DMS153 treated with DMSO at 0.1 percent for 48 hours (cell line): ENCODE data around the gene TMBIM6.
"Not testable (repeated sequence)": the region's sequence is repeated elsewhere in the genome, so short reads cannot be mapped to it uniquely, and the experiment has no call there.

Source experiments
- DNase-seq: peaks from one replicate; lab custom pipeline; 2025; ENCODE audit not compliant: unreplicated experiment; lab: John Stamatoyannopoulos, UW

Gene TMBIM6, protein sequence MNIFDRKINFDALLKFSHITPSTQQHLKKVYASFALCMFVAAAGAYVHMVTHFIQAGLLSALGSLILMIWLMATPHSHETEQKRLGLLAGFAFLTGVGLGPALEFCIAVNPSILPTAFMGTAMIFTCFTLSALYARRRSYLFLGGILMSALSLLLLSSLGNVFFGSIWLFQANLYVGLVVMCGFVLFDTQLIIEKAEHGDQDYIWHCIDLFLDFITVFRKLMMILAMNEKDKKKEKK

DNA sequence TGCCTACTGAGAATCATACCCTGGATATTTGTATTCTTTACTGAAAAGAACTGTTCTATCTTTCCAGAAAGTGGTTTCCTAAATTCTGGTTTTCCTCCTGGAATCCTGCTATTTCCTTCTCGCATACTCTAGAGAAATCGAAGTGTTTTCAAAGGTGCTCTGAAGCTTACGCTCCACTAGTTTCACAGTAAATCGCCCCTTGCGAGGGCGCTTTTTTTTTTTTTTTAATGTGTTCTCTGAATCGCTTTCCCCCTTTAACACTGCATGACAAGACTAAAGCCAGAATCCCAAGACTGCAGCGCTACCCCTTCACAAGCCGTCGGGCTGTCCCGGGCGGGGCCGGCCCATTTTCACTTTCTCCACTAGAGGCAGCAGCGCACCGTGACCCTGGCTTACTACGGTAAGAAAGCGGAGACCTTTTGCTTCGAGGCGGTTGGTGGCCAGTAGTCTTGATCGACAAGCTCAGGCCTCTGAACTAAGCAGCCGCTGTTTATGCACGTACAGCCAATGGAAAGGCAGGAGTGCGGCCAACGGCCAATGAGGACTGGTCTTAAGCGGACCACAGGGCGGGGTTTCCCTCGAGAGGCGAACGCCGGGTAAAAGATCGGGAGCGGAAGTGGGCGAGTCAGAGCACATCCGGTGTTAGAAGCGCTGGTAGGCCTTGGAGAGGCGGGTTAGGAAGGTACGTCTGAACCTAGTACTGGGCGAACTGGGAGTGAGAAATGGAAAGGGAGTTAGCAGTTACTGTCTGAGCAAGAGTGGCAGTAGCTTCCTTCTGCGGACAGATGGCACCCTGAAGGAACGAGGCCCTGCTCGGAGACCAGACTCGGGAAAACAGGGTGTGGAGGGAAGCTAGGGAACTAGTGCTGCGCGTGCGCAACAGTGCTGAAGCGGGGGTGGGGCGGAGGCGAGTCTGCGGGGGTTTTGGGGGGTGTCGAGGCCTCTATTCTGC lies at the start of gene TMBIM6:
Gene TMBIM6 (plus strand): TSS at position 628 of the 952 bp plus-strand sequence. CDS start 10,937 bp downstream, outside the sequence.
- peak; percentile 99 for DNase-seq

DNA sequence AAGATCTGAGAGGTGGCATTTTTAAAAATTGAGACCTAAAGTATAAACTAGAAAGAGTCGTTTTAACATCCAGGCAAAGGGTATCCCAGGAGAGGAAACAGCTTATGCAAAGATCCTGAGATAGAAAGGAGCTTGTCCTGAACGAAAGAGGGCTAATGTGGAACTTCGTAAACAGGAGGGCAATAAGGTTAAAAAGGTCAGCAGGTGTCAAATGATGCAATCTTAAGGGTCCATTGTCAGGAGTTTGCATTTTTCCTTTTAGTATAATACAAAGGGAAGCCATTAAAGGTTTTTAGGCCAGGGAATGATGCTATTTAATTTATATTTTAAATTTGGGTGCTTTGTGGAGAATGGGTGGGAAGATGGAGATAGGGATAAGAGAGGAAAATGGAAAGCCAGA lies 48.5 kb upstream of the TMBIM6 start:
- DNase-seq: no peak

DNA sequence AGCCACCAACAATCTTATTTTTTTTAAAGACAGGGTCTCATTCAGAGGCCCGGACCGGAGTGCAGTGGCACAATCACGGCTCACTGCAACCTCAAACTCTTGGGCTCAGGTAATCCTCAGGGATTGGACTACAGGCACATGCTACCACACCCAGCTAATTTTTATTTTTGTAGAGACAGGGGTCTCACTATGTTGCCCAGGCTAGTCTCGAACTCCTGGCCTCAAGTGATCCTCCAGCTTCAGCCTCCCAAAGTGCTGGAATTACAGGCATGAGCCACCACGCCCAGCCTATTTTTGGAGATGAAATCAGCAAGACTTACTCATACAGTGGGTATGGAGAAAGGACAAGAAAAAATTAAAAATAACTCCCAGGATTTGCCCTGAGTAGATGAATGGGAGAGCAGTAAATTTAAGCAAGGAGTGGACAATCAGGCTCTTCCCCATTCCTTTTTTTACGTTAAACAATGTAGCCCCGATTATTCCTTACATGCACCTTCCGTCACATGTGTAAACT lies 47.4 kb upstream of the TMBIM6 start:
- no peak for DNase-seq

DNA sequence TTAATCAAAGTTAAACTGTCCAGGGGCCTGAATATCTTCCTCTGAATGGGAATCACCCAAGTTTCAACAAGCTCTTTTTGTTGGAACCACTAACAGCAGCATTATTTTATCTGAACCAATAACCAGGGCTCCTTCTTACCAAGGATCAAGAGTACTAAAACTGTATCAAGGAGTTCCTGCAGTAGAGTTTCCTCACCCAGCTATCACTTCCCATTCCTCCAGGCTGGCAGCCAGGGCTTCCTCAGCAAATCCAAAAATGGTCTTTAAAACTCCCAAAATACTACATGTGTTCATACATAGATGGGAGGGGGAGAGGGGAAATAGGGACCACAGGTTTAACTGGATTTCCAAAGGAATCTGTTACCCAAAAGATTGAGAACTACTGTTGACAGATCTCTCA lies 44.6 kb upstream of the TMBIM6 start:
- no peak for DNase-seq

DNA sequence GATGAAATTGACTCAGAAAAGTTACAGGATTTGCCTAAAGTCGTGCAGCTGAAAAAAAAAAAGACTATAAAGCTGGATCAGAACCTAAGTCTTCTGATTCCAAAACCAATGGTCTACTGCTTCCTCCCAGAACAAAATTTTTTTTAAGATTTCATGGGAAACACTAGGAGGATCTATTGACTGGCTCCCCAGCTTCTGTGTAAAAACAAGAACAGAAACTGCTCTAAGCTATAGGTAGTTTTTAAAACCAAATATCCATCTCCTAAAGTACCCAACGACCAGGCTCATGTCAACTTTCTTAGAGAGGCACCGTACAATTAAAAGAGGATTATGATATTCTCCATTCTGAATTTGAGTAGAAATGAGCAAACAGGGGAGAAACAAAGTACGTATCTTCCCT lies 43.5 kb upstream of the TMBIM6 start:
- DNase-seq: no peak

DNA sequence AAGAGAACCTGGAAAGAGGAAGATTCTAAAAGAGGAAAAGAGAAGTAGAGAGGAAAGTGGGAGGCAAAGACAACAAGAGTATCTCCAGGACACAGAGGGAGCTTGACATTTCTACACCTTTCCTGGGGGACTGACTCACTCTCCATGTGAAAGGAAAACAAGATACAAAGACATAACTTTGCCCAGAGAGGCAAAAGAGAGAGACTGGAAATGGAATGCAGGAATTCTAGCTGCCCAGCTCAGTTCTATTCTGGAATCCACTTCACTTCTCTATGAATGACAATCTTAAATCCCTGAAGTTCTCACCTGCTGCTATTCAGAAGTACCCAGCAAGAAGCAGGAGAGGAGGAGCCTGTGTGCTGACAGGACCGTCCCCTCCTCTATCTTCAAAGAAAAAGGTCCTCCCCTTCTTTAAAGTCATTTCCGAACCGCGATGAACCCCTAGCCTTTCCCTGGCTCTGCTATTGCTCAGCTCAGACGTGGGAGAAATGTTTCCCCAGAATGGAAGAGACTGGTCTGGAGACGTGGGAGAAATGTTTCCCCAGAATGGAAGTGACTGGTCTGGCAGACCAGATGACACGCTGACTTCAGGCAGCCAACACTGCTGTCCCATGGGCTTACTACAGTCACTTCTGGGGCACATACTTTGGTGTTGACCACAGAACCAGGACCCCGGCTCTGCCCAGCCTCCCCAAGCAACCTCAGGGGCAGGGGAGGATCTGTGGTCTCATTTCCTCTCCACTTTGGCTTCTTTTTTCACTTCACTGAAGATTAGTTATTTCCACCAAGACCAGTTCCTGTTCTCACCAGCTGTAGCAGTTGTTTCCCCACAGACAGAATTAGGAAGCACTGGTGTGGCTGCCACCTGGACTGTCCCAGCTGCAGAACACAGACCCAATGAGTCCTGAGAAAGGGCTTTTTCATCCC lies 42.5 kb upstream of the TMBIM6 start:
- DNase-seq: no peak

DNA sequence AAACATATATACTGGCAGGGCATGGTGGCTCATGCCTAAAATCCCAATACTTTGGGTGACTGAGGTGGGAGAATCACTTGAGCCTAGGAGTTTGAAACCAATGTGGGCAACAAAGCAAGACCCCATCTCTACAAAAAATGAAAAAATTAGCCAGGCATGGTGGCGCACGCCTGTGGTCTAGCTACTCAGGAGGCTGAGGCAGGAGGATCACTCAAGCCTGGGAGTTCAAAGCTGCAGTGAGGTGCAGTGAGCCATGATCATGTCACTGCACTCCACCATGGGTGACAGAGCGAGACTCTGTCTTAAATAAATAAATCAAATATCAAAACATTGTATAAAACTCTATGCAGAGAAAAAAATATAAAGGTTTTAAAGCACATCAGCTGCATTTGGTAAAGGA lies 39.3 kb upstream of the TMBIM6 start:
- DNase-seq: no peak

DNA sequence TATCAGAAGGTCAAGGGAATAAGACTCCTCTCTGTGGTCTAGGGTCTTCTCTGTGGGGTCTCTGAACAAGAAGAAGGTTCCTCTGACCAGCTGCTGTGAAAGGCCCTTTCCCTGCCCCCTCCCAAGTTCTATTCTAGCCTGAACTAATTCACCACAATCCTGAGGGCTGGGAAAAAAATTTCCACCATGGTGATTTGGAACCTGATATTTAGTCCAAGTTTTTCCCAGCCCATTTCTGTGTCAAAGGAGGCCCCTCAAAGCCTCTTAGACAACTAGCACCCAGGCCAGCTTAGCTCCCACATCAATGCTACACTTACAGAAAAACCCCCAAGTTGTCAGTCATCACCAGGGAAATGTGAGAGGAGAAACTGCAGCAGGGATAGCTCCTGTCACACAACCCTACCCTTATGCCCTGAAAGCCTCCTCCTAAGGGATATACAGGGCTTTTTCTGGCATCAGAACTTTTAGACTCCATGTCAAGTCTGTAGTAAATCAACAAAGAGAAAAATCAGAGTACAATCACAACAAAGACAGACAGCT lies 38.6 kb upstream of the TMBIM6 start:
- no peak for DNase-seq

DNA sequence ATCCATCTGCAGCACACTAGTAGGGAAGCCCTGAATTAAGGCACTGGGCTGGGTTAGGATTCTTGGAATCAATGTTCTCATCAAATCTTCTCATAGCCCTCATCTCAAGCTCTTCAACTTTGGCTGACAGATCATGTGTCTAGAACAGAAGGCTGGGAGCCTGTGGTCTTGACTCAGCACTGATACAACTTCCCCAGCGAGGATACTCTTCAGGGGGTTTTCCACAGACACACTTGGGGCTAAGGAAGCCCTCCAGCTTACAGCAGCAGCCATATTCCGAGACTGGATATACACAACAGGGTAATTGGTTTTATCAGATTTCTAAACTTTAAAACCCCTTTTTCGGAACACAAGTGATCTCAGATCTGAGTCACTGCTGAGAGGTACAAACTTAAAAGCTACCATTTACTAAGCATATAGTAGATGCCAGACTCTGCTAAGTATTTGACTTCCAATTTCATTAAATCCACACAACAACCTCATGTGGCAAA lies 37.7 kb upstream of the TMBIM6 start:
- DNase-seq: no peak

DNA sequence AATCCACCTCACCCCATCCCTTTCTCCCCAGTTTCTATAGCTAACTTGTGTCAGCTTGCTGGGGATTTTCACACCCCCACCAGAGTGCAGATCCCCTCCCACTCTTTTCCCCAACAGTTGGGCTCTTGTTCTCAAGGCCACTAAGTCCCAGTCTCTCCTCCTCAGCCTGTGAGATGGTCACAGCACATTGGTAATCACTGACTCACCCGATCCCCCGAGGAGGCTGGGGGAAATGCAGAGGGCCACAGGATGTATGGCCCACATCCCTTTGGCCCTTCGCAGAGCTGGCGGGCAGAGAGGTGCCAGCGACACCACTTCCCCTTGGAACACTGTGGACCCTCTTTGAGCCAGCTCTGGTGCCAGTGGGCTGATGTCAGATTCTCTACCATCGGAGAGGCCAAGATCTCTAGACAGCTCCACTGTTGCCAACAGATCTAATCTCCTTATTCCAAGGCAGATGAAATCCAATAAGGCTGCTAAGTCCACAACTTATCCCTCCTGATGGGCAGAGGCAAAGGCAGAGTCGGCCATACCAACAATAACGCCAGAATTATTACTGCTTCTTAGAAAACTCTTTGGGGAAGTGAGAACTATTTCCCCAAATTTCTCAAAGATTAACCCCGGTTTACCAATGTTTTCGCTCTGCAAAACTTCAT lies 35.8 kb upstream of the TMBIM6 start:
- no peak for DNase-seq

DNA sequence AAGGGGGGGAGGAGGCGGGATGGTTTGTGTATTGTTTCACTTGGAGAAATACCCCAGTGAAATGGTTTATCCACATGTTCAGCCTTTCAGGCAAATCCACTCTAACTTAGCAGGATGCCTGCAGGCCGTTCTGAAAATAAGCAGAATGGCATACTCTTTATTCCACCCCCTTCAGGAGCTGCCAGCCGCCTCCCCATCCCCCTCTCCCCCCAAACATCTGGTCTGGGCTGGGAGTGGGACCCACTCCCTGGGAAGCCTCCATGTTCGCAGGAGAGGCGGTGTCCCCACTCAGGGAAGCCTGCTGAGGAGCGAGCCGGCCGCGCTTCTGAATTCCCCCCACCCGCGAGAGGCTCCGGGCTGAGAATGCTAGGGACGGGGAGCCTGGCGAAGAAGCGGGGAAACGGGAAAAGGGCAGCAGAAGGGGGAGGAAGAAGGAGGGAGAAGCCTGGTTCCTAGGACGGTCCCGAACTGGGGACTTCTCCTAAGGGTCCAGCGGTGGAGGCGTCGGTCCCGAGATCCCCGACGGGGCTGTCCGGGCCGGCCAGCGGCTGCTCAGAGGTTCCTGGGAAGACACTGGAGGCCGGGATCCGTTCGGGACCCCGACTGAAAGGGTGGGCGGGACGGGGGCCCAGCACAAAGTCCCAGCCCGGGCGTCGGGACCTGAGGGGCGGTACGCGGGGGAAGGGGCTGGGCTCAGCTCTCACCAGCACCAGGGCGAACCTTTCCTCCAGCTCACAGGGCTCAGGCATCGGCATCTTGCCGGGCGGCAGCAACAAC lies 34.8 kb upstream of the TMBIM6 start:
- DNase-seq: no peak

DNA sequence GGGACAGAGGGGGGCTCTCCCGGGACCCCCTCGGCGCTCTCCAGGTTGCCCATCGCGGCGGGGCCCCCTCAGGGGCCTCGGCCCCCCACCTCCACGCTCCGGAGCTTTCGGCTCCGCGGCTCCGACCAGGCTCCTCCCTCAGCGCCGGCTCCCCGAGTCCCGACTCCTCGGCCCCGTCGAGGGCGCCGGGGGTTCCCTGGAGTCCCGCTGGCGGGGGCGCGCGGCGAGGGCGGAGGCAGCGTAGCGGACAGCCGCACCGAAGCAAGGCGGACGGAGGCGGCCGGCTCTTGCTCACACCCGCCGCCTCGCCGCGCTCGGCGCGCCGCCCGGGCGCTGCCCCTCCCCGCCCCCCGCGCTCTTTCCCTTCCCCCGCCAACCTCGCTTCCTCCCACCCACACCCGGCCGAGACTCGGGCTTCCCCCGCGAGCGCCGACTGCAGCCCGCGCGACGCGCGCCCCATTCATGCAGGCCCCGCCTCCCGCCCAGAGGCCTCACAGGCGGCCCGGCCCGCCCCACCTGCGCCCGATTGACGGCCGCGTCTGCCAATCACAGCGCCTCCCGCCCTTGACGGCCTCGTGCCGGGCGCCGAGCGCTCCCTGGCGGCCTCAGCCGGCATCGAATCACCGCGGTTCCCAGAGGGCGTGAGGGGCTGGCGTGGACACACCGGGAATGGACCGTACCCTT lies 34.1 kb upstream of the TMBIM6 start, which contains the start of gene FMNL3:
Gene FMNL3 (minus strand): TSS at position 278 of the 684 bp plus-strand sequence. CDS start 225 bp downstream, at position 53.
- peak; percentile 81 for DNase-seq

DNA sequence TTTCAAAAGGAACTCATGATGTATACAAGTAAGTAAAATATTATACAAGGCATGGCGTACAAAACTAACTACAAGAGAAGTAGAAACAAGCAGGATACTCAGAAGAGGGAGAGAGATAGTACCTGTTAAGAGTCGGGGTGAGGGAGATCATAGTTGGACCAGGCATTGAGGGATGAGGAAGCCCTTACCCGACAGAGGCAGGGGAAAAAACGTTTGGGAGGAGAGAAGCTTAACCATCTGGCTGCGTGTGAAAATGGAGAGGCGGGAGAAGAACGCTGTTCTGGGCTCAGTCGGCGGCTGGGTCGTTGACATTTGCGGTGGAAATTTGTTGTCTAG lies 33.6 kb upstream of the TMBIM6 start:
- no peak for DNase-seq

DNA sequence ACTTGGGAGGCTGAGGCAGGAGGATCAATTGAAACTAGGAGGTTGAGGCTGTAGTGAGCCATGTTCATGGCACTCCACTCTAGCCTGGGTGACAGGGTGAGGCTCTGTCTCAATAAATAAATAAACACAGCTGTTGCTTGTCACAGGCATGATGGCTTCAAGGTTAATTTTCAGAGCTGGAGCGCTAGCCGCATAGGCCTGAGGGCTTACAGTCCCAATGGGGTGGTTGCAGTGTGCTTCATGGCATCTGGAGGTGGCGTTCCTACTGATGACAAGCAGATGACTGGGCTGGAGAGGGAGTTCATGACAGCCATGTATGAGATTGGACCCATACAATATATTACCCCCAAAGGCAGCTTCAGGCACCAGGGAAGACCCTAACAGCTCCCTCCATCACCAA lies 32.5 kb upstream of the TMBIM6 start:
- DNase-seq: no peak

DNA sequence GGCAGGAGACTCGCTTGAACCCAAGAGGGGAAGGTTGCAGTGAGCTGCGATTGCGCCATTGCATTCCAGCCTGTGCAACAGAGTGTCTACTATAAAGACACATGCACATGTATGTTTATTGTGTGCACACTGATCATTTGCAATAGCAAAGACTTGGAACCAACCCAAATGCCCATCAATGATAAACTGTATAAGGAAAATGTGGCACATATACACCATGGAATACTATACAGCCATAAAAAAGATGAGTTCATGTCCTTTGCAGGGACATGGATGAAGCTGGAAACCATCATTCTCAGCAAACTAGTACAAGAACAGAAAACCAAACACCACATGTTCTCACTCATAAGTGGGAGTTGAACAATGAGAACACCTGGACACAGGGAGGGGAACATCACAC lies 27.4 kb upstream of the TMBIM6 start:
- DNase-seq: not testable (repeated sequence)

DNA sequence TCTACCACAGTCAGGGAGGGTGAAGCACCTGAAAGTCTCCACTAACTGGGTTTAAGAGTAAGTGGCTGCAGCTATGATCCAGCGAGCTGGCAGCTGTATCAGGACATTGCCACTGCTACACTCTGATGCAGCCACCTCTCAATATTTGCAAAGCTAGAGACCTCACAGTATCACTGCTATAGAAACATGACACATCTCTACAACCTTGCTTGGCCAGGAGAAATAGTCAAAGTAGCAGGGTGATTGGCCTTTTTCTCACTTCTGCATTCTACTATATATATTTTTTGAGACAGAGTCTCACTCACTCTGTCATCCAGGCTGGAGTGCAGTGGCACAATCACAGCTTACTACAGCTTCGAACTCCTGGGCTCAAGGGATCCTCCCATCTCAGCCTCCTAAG lies 24.8 kb upstream of the TMBIM6 start:
- no peak for DNase-seq

DNA sequence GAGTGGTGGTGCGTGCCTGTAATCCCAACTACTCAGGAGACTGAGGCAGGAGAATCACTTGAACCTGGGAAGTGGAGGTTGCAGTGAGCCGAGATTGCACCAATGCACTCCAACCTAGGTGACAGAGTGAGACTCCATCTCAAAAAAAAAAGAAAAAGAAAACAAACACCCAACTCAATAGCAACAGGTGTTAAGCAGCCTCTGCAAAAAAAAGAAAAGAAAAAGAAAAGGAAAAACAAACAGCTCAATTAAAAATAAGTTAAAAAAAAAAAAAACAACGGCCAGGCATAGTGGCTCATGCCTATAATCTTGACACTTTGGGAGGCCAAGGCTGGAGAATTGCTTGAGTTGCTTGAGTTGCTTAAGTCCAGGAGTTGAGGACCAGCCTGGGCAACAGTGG lies 23.6 kb upstream of the TMBIM6 start:
- DNase-seq: not testable (repeated sequence)

DNA sequence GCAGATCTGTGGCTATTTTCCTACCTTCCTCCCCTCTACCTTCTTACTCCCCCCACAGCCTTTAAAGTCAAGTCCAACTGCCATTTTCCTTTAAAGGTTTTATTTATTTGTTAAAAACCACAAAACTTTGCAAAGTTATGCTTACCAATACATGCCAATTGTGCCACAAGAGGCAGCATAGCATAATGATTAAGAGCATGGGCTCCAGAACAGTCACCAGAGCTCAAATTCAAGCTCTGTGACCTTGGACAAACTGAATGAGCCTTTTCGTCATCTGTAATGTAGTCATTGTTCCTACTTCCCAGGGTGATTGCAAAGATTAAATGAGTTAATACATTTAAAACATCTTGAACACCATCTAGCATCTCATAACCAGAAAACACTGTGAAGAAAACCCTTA lies 21.1 kb upstream of the TMBIM6 start:
- no peak for DNase-seq

DNA sequence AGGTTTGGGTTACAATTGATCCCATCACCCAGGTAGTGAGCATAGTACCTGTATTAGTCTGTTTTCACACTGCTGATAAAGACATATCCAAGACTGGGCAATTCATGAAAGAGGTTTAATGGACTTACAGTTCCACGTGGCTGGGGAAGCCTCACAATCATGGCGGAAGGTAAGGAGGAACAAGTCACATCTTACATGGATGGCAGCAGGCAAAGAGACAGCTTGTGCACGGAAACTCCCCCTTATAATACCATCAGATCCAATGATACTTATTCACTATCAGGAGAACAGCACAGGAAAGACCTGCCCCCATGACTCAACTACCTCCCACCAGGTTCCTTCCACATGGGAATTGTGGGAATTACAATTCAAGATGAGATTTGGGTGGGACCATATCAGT lies 20.0 kb upstream of the TMBIM6 start:
- DNase-seq: not testable (repeated sequence)
